H1 (cell line): ENCODE data around the gene DAPK1.

Experiments used
- EZH2 ChIP-seq: fragments of 200-600 bp; sonication (generic); IDR thresholded peaks from 2 replicates; pipeline ENCODE4 v1.7.1; 2012; ENCODE audit warnings: low read depth, mild to moderate bottlenecking, moderate library complexity, low read length, inconsistent platforms; ENCODE audit not compliant: severe bottlenecking
- TF ChIP-seq, protein P1 (sequence below): IDR thresholded peaks from 2 replicates; pipeline ENCODE4 v1.6.1; 2011; ENCODE audit warnings: low read depth, mild to moderate bottlenecking, low read length; ENCODE audit not compliant: insufficient read depth

DNA sequence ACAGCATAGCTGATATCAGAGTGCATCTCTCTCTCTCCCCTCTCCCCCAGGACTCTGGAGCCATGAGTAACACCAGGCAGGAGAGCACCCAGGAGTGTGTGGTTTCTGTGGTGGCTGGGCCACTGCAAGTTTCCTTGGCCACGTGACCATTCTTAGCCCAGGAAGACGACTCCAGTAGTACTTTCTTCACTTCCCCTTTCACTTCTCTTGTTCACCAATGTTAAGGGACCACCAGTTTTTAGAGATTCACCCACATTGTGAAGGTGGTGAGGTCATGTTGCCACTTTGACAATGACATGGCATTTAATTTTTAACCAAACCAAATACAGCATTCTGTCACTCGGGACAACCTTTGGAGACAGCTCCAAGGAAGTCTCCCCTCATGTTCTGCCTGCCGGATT is 17.9 kb upstream of the DAPK1 start:
- TF ChIP-seq, protein P1, sequence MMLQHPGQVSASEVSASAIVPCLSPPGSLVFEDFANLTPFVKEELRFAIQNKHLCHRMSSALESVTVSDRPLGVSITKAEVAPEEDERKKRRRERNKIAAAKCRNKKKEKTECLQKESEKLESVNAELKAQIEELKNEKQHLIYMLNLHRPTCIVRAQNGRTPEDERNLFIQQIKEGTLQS = no peak
- no peak for TF ChIP-seq EZH2
